GM23338 (cell line): ENCODE measurements around the gene GRIK4.

ENCODE experiments used
- CREB1 ChIP-seq: fragments of 250-450 bp; sonication (Bioruptor Pico); IDR thresholded peaks from 2 replicates; pipeline ENCODE4 v1.5.0; 2020; ENCODE audit warnings: low read depth, mild to moderate bottlenecking, moderate library complexity
- EZH2 ChIP-seq: fragments of 200-600 bp; sonication (generic); IDR thresholded peaks from one replicate; pipeline ENCODE4 v1.8.0; 2017; ENCODE audit warnings: antibody characterized with exemption, mild to moderate bottlenecking, low read depth; ENCODE audit not compliant: unreplicated experiment
- EZH2phosphoT487 ChIP-seq: fragments of 200-600 bp; sonication (generic); IDR thresholded peaks from one replicate; pipeline ENCODE4 v1.8.1; 2018; ENCODE audit warnings: antibody characterized with exemption; ENCODE audit not compliant: unreplicated experiment
- JUNB ChIP-seq: IDR thresholded peaks from one replicate; pipeline ENCODE4 v1.6.1; 2016; ENCODE audit warnings: antibody characterized with exemption; ENCODE audit not compliant: unreplicated experiment
- NANOG ChIP-seq: IDR thresholded peaks from 2 replicates; pipeline ENCODE4 v1.6.1; 2016; ENCODE audit warnings: antibody characterized with exemption, borderline replicate concordance
- POLR2AphosphoS5 ChIP-seq: IDR thresholded peaks from 2 replicates; pipeline ENCODE4 v1.6.1; 2016; ENCODE audit warnings: antibody characterized with exemption, low read depth
- ZNF331 ChIP-seq: fragments of 250-450 bp; sonication (Bioruptor Pico); IDR thresholded peaks from 2 replicates; pipeline ENCODE4 v1.5.0; 2020; ENCODE audit warnings: low read depth, mild to moderate bottlenecking, moderate library complexity
- TF ChIP-seq, protein P1 (sequence below), 2 experiments: fragments of 200-600 bp in 1 of 2; sonication (generic) in 1 of 2; conservative IDR thresholded peaks; 2 replicates each; pipeline versions ENCODE4 v1.5.1 to v1.6.1; 2016 to 2017; ENCODE audit warnings: antibody characterized with exemption in 2 of 2, low read depth in 2 of 2, mild to moderate bottlenecking in 2 of 2, moderate library complexity in 1 of 2
- TF ChIP-seq, protein P2 (sequence below): IDR thresholded peaks from one replicate; pipeline ENCODE4 v1.6.1; 2018; ENCODE audit warnings: antibody characterized with exemption; ENCODE audit not compliant: unreplicated experiment
- TF ChIP-seq, protein P3 (sequence below): fragments of 250-450 bp; sonication (Bioruptor Pico); IDR thresholded peaks from 2 replicates; pipeline ENCODE4 v1.5.0; 2020; ENCODE audit warnings: mild to moderate bottlenecking, moderate library complexity

DNA sequence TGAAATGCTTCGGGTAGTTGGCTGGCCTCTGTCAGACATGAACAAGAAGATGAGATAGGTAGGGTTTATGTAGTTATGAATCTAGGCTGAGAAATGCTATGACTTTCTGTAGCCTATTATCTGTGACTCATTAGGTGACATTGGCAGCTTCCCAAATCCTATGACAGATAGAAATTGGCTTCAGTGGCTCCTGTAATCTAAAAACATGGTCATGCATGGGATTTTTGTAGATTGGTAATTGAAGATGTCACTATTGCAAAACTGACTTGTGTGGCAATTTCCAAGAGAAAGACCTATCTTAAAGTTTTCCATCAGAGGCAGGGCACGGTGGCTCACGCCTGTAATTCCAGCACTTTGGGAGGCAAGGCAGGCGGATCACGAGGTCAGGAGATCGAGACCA, 29.4 kb upstream of the GRIK4 start:
- TF ChIP-seq, protein P1, sequence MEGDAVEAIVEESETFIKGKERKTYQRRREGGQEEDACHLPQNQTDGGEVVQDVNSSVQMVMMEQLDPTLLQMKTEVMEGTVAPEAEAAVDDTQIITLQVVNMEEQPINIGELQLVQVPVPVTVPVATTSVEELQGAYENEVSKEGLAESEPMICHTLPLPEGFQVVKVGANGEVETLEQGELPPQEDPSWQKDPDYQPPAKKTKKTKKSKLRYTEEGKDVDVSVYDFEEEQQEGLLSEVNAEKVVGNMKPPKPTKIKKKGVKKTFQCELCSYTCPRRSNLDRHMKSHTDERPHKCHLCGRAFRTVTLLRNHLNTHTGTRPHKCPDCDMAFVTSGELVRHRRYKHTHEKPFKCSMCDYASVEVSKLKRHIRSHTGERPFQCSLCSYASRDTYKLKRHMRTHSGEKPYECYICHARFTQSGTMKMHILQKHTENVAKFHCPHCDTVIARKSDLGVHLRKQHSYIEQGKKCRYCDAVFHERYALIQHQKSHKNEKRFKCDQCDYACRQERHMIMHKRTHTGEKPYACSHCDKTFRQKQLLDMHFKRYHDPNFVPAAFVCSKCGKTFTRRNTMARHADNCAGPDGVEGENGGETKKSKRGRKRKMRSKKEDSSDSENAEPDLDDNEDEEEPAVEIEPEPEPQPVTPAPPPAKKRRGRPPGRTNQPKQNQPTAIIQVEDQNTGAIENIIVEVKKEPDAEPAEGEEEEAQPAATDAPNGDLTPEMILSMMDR (conservative IDR thresholded peaks at IDR 0.05; ENCODE audit: low read depth in 2 of 2) = no peak
- no peak for TF ChIP-seq POLR2AphosphoS5
- no peak for TF ChIP-seq NANOG
- TF ChIP-seq EZH2 = no peak
- TF ChIP-seq, protein P2, sequence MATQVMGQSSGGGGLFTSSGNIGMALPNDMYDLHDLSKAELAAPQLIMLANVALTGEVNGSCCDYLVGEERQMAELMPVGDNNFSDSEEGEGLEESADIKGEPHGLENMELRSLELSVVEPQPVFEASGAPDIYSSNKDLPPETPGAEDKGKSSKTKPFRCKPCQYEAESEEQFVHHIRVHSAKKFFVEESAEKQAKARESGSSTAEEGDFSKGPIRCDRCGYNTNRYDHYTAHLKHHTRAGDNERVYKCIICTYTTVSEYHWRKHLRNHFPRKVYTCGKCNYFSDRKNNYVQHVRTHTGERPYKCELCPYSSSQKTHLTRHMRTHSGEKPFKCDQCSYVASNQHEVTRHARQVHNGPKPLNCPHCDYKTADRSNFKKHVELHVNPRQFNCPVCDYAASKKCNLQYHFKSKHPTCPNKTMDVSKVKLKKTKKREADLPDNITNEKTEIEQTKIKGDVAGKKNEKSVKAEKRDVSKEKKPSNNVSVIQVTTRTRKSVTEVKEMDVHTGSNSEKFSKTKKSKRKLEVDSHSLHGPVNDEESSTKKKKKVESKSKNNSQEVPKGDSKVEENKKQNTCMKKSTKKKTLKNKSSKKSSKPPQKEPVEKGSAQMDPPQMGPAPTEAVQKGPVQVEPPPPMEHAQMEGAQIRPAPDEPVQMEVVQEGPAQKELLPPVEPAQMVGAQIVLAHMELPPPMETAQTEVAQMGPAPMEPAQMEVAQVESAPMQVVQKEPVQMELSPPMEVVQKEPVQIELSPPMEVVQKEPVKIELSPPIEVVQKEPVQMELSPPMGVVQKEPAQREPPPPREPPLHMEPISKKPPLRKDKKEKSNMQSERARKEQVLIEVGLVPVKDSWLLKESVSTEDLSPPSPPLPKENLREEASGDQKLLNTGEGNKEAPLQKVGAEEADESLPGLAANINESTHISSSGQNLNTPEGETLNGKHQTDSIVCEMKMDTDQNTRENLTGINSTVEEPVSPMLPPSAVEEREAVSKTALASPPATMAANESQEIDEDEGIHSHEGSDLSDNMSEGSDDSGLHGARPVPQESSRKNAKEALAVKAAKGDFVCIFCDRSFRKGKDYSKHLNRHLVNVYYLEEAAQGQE = no peak
- TF ChIP-seq EZH2phosphoT487 = no peak
- no peak for TF ChIP-seq CREB1 (CRISPR knock-in tag)
- no peak for TF ChIP-seq JUNB
- TF ChIP-seq, protein P3, sequence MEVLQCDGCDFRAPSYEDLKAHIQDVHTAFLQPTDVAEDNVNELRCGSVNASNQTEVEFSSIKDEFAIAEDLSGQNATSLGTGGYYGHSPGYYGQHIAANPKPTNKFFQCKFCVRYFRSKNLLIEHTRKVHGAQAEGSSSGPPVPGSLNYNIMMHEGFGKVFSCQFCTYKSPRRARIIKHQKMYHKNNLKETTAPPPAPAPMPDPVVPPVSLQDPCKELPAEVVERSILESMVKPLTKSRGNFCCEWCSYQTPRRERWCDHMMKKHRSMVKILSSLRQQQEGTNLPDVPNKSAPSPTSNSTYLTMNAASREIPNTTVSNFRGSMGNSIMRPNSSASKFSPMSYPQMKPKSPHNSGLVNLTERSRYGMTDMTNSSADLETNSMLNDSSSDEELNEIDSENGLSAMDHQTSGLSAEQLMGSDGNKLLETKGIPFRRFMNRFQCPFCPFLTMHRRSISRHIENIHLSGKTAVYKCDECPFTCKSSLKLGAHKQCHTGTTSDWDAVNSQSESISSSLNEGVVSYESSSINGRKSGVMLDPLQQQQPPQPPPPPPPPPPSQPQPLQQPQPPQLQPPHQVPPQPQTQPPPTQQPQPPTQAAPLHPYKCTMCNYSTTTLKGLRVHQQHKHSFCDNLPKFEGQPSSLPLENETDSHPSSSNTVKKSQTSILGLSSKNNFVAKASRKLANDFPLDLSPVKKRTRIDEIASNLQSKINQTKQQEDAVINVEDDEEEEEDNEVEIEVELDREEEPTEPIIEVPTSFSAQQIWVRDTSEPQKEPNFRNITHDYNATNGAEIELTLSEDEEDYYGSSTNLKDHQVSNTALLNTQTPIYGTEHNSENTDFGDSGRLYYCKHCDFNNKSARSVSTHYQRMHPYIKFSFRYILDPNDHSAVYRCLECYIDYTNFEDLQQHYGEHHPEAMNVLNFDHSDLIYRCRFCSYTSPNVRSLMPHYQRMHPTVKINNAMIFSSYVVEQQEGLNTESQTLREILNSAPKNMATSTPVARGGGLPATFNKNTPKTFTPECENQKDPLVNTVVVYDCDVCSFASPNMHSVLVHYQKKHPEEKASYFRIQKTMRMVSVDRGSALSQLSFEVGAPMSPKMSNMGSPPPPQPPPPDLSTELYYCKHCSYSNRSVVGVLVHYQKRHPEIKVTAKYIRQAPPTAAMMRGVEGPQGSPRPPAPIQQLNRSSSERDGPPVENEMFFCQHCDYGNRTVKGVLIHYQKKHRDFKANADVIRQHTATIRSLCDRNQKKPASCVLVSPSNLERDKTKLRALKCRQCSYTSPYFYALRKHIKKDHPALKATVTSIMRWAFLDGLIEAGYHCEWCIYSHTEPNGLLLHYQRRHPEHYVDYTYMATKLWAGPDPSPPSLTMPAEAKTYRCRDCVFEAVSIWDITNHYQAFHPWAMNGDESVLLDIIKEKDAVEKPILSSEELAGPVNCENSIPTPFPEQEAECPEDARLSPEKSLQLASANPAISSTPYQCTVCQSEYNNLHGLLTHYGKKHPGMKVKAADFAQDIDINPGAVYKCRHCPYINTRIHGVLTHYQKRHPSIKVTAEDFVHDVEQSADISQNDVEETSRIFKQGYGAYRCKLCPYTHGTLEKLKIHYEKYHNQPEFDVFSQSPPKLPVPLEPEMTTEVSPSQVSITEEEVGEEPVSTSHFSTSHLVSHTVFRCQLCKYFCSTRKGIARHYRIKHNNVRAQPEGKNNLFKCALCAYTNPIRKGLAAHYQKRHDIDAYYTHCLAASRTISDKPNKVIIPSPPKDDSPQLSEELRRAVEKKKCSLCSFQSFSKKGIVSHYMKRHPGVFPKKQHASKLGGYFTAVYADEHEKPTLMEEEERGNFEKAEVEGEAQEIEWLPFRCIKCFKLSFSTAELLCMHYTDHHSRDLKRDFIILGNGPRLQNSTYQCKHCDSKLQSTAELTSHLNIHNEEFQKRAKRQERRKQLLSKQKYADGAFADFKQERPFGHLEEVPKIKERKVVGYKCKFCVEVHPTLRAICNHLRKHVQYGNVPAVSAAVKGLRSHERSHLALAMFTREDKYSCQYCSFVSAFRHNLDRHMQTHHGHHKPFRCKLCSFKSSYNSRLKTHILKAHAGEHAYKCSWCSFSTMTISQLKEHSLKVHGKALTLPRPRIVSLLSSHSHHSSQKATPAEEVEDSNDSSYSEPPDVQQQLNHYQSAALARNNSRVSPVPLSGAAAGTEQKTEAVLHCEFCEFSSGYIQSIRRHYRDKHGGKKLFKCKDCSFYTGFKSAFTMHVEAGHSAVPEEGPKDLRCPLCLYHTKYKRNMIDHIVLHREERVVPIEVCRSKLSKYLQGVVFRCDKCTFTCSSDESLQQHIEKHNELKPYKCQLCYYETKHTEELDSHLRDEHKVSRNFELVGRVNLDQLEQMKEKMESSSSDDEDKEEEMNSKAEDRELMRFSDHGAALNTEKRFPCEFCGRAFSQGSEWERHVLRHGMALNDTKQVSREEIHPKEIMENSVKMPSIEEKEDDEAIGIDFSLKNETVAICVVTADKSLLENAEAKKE = no peak
- no peak for TF ChIP-seq ZNF331 (CRISPR knock-in tag)
